HepG2 (cell line): Measurements from ENCODE around the gene NOP9. TPM values are rescaled to one million over a fixed set of nuclear protein-coding genes. Genes with fewer than 3 reads are reported as not detected.

Source experiments
- ARNTL ChIP-seq: sonication (generic); formaldehyde crosslinking; IDR thresholded peaks from 2 replicates; pipeline ENCODE4 v1.4.0; 2020; ENCODE audit warnings: mild to moderate bottlenecking, missing genetic modification reagents
- ATAD3A ChIP-seq: sonication (generic); formaldehyde crosslinking; IDR thresholded peaks from 2 replicates; pipeline ENCODE4 v1.4.0; 2020; ENCODE audit warnings: missing genetic modification reagents
- CEBPG ChIP-seq: IDR thresholded peaks from 2 replicates; pipeline ENCODE4 v1.6.1; 2016
- CTCF ChIP-seq: sonication (generic); formaldehyde crosslinking; IDR thresholded peaks from 2 replicates; pipeline ENCODE4 v1.5.0; 2020; ENCODE audit warnings: mild to moderate bottlenecking, missing genetic modification reagents, moderate library complexity
- DMTF1 ChIP-seq: sonication (generic); formaldehyde crosslinking; IDR thresholded peaks from 2 replicates; pipeline ENCODE4 v1.4.0; 2020; ENCODE audit warnings: mild to moderate bottlenecking, missing genetic modification reagents
- FOXM1 ChIP-seq: sonication (generic); formaldehyde crosslinking; IDR thresholded peaks from 2 replicates; pipeline ENCODE4 v1.5.0; 2020; ENCODE audit warnings: missing genetic modification reagents
- KDM4B ChIP-seq: sonication (generic); formaldehyde crosslinking; IDR thresholded peaks from 2 replicates; pipeline ENCODE4 v1.4.0; 2020; ENCODE audit warnings: missing genetic modification reagents
- KLF11 ChIP-seq: IDR thresholded peaks from 2 replicates; pipeline ENCODE4 v1.6.1; 2016; ENCODE audit warnings: missing compliant biosample characterization
- MAX ChIP-seq: IDR thresholded peaks from 2 replicates; pipeline ENCODE4 v1.6.1; 2012; ENCODE audit warnings: inconsistent platforms
- MXD4 ChIP-seq: IDR thresholded peaks from 2 replicates; pipeline ENCODE4 v1.6.1; 2016; ENCODE audit warnings: mild to moderate bottlenecking, missing biosample characterization, missing genetic modification reagents
- NR2F6 ChIP-seq, 2 experiments: IDR thresholded peaks; 2 replicates each; pipeline ENCODE4 v1.6.1; 2016; ENCODE audit warnings: antibody characterized with exemption in 1 of 2, mild to moderate bottlenecking in 1 of 2
- RAD21 ChIP-seq: fragments of 450-650 bp; formaldehyde crosslinking; IDR thresholded peaks from 2 replicates; pipeline ENCODE4 v1.5.0; 2020; ENCODE audit warnings: mild to moderate bottlenecking
- SAFB2 ChIP-seq: sonication (generic); formaldehyde crosslinking; IDR thresholded peaks from 2 replicates; pipeline ENCODE4 v1.5.1; 2020; ENCODE audit warnings: missing genetic modification reagents, low read depth, mild to moderate bottlenecking, borderline replicate concordance
- THAP11 ChIP-seq: IDR thresholded peaks from 2 replicates; pipeline ENCODE4 v1.6.1; 2016; ENCODE audit warnings: missing biosample characterization, missing genetic modification reagents
- U2AF2 ChIP-seq: fragments of 200-400 bp; formaldehyde crosslinking; IDR thresholded peaks from 2 replicates; pipeline ENCODE4 v1.6.1; 2017; ENCODE audit warnings: low read depth, mild to moderate bottlenecking, low read length
- ZFP41 ChIP-seq: sonication (generic); formaldehyde crosslinking; IDR thresholded peaks from 2 replicates; pipeline ENCODE4 v1.4.0; 2020; ENCODE audit warnings: mild to moderate bottlenecking, missing genetic modification reagents, borderline replicate concordance
- ZGPAT ChIP-seq: IDR thresholded peaks from 2 replicates; pipeline ENCODE4 v1.6.1; 2016; ENCODE audit warnings: mild to moderate bottlenecking
- ZNF580 ChIP-seq: IDR thresholded peaks from 2 replicates; pipeline ENCODE4 v1.6.1; 2016; ENCODE audit warnings: low read depth, borderline replicate concordance
- ZNF766 ChIP-seq: sonication (generic); formaldehyde crosslinking; IDR thresholded peaks from 2 replicates; pipeline ENCODE4 v1.5.0; 2020; ENCODE audit warnings: missing genetic modification reagents, borderline replicate concordance
- ZNF841 ChIP-seq: sonication (generic); formaldehyde crosslinking; IDR thresholded peaks from 2 replicates; pipeline ENCODE4 v1.8.1; 2023; ENCODE audit warnings: missing genetic modification reagents, borderline replicate concordance
- polyA plus RNA-seq, 8 experiments: library from polyadenylated mRNA; depleted of rRNA in 3 of 8; stranded (reverse) in 7 of 8; unstranded in 1 of 8; fragments of >200 nt; fragmentation: Illumina TruSeq in 4 of 8; extraction: Trizol in 4 of 8; gene quantifications; 2 replicates each; pipeline versions ENCODE4 v1.2.1 to v1.2.3, GENCODE V29; 2011 to 2016; ENCODE audit warnings: low read depth in 4 of 8, missing spikeins in 1 of 8, mixed read lengths in 1 of 8; ENCODE audit not compliant: insufficient read depth in 1 of 8
- total RNA-seq, 5 experiments: library from RNA; depleted of rRNA; stranded (reverse); fragments of >200 nt; fragmentation: Illumina TruSeq; extraction: Trizol; gene quantifications; 2 replicates each; pipeline ENCODE4 v1.2.3, GENCODE V29; 2016; ENCODE audit warnings: low read depth in 1 of 5
- TF ChIP-seq, protein P1 (sequence below): sonication (generic); formaldehyde crosslinking; IDR thresholded peaks from 2 replicates; pipeline ENCODE4 v1.5.1; 2020; ENCODE audit warnings: mild to moderate bottlenecking, missing genetic modification reagents
- TF ChIP-seq, protein P2 (sequence below): sonication (generic); formaldehyde crosslinking; IDR thresholded peaks from 2 replicates; pipeline ENCODE4 v1.4.0; 2020; ENCODE audit warnings: mild to moderate bottlenecking, missing genetic modification reagents

The NOP9 gene
- total and polyA plus RNA-seq, 2 of the 13 experiments (the other 11 are each of a cell fraction or from before 2014, with no cell fraction given), result 24.5 to 61.6 TPM

- TF ChIP-seq DMTF1 (CRISPR knock-in tag) (no peak), ZNF841 (no peak), NR2F6 (IDR thresholded peaks at IDR 0.05) (no peak), NR2F6 (CRISPR knock-in tag; IDR thresholded peaks at IDR 0.05) (no peak), CEBPG (CRISPR knock-in tag) (no peak), SAFB2 (CRISPR knock-in tag) (no peak), ZGPAT (CRISPR knock-in tag) (no peak), FOXM1 (CRISPR knock-in tag) (no peak), KLF11 (CRISPR knock-in tag) (no peak), RAD21 (no peak), ARNTL (CRISPR knock-in tag) (no peak), MXD4 (CRISPR knock-in tag) (no peak), THAP11 (CRISPR knock-in tag) (no peak), MAX (no peak), U2AF2 (no peak), KDM4B (CRISPR knock-in tag) (no peak), ZNF766 (CRISPR knock-in tag) (no peak), ZNF580 (CRISPR knock-in tag) (no peak), CTCF (no peak), ZFP41 (no peak), ATAD3A (no peak)
- TF ChIP-seq, protein P1, sequence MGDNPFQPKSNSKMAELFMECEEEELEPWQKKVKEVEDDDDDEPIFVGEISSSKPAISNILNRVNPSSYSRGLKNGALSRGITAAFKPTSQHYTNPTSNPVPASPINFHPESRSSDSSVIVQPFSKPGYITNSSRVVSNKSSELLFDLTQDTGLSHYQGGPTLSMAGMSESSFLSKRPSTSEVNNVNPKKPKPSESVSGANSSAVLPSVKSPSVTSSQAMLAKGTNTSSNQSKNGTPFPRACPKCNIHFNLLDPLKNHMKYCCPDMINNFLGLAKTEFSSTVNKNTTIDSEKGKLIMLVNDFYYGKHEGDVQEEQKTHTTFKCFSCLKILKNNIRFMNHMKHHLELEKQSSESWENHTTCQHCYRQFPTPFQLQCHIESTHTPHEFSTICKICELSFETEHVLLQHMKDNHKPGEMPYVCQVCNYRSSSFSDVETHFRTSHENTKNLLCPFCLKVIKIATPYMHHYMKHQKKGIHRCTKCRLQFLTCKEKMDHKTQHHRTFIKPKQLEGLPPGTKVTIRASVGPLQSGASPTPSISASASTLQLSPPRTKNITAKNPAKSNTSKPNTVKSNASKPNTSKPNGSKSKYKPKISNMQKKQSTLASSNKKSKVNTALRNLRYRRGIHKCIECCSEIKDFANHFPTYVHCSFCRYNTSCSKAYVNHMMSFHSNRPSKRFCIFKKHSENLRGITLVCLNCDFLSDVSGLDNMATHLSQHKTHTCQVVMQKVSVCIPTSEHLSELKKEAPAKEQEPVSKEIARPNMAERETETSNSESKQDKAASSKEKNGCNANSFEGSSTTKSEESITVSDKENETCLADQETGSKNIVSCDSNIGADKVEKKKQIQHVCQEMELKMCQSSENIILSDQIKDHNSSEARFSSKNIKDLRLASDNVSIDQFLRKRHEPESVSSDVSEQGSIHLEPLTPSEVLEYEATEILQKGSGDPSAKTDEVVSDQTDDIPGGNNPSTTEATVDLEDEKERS (CRISPR knock-in tag), result no peak
- TF ChIP-seq, protein P2, sequence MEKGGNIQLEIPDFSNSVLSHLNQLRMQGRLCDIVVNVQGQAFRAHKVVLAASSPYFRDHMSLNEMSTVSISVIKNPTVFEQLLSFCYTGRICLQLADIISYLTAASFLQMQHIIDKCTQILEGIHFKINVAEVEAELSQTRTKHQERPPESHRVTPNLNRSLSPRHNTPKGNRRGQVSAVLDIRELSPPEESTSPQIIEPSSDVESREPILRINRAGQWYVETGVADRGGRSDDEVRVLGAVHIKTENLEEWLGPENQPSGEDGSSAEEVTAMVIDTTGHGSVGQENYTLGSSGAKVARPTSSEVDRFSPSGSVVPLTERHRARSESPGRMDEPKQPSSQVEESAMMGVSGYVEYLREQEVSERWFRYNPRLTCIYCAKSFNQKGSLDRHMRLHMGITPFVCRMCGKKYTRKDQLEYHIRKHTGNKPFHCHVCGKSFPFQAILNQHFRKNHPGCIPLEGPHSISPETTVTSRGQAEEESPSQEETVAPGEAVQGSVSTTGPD (CRISPR knock-in tag), result 0 out of 2 replicates have a peak, but pooled peaks have one; percentile 67
Measured at GRCh38 chr14:24271834-24272263, 27.8 kb upstream of the NOP9 start (continued).
